NOMO-1 treated with DMSO at 0.1 percent for 48 hours (cell line): ENCODE measurements around the gene RCCD1.
A peak's percentile ranks its signal among the peaks of the same experiment; 100 is the strongest.
"Not testable (repeated sequence)": the region's sequence is repeated elsewhere in the genome, so short reads cannot be mapped to it uniquely, and the experiment has no call there.

Experiments
- DNase-seq: peaks from one replicate; lab custom pipeline; 2025; ENCODE audit not compliant: unreplicated experiment; lab: John Stamatoyannopoulos, UW

The RCCD1 gene

DNA sequence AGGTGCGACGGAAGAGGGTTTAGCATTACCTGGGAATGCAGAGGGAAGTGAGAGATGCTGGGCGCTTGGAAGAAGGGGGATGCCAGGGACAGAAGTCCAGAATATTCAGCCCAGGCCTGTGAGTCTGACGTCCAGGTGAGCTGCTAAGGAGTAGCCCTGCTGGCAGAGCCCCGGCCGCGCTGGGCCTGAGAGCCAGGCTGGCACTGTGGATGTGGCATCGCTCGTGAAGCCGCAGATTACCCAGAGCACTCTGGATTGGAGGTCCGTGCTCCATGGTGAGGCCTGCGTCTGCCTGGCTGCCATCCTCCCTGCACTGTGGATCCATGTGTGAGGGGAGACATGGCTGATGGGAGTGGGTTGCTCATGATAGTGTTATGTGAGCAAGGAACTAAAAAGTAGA is 37.1 kb upstream of the RCCD1 start:
- DNase-seq, result no peak

DNA sequence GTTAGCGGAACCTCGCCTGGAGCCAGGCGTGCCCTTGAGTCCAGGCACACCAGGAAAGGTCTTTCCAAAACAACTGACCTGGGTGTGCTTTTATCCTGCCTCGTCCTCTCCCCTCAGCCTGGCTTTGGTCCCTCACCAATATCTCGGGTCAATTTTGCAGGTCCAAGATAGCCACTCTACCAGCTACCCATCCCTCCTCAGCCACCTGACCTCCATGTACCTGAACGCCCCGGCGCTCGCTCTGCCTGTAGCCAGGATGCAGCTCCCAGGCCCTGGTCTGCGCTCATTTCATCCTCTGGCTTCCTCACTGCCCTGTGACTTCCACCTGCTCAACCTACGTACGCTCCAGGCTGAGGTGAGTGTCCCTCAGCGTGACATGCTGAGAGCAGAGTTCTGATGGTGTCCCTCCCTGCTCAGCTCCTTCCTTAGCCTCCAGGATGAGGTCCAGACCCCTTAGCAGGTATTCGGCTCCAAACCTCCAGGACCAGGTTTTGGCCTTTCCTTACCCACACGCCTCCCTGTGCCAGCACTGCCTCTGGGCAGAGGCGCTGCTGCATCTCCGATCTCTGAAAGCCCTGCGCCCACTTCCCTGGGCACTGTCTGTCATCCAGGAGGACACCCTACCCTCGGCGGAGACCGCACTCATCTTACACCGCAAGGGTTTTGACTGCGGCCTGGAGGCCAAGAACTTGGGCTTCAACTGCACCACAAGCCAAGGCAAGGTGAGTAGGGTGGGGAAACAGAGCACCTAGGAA is 36.5 kb upstream of the RCCD1 start:
- DNase-seq, result no peak

DNA sequence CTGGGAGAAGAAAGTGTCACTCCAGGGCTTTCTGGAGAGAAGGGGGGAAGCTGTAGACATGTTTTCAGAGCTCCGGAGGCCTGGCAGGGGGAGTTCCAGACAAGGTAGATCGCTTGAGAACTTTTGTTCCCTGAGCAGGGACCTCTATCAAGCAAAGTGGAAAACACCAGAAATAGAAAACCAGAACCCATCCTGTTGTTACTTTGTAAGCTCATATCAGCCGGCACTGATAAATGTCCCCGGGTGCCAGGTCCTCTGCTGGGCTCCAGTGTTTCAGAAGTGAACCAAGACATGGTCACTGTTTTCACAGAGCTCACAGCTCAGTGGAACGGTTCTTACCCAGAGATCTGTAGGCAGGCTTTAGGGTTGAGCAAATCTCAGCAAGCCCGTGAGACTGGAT is 35.8 kb upstream of the RCCD1 start:
- DNase-seq, result no peak

DNA sequence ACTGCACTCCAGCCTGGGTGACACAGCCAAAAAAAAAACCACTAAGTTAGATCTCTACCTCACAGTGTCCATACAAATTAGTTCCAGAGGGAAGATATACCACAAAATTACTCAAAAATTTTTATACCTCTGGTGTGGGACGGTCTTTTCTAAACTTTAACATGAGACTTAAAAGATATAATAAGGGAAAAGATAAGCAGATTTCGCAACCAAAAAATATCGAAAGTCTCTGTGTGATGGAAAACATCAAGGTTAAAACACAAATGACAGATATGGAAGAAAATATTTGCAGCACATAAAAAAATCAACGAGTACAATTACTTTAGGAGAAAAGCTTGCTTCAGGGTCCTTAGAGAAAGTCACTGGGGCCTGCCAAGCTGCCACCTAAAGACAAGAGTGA is 32.8 kb upstream of the RCCD1 start:
- no peak for DNase-seq

DNA sequence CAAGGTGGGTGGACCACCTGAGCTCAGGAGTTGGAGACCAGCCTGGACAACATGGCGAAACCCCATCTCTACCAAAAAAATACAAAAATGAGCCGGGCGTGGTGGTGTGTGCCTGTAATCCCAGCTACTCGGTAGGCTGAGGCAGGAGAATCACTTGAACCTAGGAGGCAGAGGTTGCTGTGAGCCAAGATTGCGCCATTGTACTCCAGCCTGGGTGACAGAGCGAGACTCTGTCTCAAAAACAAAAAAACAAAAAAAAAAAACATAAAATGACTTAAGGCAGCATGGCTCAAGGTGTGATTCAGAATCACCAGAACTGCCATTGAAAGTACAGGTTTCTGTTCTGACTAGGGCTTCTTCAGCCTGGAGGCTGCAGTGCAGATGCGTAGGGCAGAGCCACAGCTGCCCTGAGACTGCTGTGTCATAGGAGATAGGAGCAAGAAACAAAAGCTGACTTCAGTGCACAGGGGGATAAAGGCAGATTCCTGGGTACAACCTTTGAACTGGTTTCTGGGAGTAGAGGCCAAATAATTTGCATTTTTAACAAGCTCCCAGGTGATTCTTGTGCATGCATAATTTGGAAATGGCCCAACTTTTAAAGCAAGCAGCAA is 31.9 kb upstream of the RCCD1 start:
- not testable (repeated sequence) for DNase-seq

DNA sequence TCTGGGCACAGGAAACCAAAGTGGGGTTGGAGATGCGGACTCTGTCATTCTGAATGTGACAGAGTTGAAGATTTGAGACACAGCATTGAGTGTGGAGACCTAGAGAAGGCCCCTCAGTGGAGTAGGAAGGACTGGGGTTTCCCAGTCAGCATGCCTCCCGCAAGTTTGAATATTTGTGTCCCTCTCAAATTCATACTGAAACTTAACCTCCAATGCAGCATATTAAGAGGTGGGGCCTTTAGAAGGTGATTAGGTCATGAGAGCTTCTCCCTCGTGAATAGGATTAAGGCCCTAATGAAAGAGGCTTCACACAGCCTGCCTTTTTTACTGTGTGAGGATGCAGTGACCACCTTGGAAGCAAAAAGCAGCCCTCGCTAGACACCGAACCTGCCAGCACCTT is 30.3 kb upstream of the RCCD1 start:
- DNase-seq, result no peak

DNA sequence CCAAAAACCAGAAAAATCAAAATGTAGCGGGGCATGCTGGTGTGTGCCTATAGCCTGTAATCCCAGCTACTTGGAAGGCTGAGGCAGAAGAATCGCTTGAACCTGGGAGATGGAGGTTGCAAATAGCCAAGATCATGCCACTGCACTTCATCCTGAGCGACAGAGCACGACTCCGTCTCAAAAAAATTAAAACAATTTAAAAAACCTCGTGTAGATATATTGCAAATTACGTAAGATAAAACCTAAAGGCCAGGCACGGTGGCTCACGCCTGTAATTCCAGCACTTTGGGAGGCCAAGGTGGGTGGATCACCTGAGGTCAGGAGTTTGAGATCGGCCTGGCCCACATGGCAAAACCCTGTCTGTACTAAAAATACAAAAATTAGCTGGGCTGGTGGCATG is 27.9 kb upstream of the RCCD1 start:
- DNase-seq, result not testable (repeated sequence)

DNA sequence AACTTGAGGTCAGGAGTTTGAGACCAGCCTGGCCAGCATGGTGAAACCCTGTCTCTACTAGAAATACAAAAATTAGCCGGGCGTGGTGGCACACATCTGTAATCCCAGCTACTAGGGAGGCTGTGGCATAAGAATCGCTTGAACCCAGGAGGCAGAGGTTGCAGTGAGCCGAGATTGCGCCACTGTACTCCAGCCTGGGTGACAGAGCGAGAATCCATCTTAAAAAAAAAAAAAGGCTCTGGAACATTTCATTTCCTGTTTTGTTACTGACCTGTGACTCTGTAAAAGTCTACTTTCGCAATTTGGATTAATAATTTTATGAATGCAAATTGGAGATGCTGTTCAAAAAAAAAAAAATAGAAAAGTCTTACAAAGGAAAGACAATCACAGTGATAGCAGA is 26.6 kb upstream of the RCCD1 start:
- peak; percentile 45 for DNase-seq

DNA sequence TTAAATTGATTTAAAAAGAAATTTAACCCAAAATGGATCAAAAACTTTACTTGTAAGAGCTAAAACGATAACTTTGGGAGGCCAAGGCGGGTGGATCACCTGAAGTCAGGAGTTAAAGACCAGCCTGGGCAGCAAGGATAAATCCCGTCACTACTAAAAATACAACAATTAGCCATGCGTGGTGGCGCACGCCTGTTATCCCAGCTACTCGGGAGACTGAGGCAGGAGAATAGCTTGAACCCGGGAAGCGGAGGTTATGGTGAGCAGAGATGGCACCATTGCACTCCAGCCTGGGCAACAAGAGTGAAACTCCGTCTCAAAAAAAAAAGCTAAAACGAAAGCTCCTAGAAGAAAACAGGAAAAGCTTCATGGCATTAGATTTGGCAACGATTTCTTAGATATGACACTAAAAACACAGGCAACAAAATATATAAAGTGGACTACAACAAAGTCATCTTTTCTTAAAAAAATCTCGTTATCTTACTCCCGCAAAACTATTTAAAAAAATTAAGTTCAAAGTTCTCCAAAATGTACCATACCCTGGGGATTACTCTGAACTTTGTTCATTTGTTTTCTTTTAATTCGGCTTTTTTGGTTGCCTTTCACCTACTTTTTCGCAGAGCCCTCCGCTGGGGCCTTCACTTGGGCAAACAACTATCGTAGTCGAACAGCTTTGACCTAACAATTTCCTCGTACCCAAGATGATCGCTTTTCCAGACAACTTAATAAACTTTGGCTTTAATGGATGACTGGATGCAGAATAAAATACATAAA is 25.3 kb upstream of the RCCD1 start:
- no peak for DNase-seq

DNA sequence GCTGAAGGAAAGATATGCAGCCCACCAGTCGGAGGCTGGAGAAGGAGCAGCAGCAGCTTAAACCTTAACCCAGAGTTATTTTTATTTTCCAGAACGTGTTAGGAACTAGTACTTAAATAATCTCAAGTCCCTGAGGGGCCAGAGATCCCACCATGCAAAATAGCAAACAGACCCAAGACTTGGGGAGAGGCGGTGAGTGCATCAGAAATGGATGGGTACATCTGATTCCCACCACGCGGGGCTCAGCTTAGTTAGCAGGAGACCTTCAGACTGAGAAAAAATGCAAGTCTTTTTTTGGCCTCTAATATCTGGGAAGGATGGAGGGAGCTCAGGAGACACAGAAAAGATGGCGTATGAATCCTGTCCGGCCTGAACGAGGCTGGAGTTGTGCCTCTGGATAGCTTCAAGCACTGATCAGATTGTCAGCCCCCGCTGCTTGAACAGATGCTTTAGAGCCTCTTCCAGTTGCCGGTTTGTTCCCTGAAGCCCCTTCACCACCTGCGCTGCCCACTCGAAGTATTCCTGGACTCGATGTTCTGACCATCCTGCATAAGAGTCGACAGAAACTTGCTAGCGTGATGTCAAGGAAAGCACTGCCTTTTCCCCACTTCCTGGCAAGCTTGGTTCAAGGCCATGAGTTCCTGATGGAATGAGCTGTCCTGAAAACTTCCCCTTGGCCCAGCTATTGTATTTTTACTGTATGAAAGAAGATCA is 23.7 kb upstream of the RCCD1 start:
- DNase-seq, result no peak

DNA sequence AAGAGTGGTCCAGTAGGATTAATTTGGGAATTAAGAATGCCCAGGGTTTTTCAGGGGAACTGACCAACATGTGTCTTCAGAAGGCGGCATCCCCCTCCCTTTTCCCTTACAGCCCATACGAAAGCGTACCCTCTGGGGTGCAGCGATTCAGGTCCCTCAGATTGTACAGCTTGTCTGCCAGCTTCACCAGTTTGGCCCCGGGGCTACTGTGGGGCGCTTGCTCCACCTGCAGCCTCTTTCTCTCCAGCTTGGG is 23.2 kb upstream of the RCCD1 start:
- no peak for DNase-seq

DNA sequence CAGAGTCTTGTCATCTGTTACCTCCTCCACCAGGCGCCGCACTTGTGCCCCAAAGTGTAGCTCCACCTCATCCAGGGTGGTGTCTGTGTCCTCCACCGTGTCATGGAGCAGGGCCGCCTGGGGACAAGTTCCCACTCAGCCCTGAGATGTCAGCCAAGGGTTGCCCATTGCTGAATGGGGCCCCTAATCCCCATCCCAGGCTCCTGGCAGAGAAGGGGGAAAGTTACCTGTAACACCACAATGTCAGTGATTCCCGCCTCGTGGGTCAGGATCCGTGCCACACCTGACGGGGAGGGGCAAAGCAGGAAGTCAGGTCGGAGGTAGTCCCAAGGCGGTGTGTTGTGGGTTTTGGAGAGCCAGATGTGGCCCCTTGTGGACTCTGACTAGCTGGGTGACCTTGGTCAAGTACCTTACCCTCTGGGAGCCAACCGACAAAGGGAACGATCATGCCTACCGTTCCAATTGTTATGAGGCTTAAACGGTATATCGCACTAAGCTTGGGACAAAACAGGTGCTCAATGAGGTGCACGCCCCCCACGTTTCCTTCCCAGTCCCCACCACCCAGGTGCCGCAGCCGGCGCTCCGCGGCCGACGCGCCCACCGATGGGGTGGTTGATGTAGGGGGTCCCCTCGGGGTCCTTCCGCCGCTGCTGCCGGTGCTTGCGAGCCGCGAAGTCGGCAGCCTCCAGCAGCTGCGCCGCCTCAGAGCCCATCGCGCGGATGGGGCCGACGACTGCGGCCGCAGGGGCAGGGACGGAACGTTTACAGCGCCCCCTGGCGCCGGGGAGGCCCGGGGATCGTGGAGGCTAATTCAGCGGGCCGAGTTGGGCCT is 22.6 kb upstream of the RCCD1 start, which contains the start of gene HDDC3:
Gene HDDC3 (minus strand): TSS at position 722 of the 832 bp plus-strand sequence. CDS start 9 bp downstream, at position 713.
- DNase-seq, result peak; percentile 89

DNA sequence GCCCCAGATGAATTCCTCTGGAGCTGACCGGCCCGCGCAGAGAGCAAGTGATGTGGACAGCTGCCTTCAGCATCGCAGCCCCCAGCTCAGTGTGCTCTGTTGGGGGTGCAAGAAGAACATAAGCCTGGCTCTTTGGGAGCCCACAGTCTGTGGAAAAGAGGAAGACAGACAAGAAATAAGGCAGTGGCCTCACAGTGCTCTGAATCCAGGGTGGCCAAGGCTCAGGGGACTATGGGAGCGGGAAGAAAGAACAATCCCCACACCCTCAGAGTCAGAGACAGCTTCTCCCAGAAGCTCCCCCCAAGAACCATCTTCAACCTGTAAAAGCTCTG is 22.1 kb upstream of the RCCD1 start:
- DNase-seq, result no peak

DNA sequence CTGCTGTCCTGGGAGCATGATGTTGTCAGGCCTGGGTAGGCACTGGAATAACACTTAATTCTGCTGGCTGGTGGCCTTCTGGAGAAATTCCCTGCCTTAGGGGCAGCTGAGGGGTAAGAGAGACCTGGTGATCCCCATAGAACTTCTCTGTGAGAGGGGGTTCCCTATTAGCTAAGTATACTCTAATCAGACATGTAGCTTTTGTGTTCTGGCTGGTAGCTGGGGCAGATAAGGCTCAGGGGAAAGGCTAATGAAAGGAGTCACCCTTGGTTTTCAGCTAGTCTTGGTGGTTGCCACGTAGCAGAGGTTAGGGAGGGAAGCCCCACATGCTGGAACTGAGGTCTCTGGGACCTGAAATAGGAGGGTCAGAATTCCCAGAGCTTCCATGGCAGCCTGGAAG is 21.4 kb upstream of the RCCD1 start:
- no peak for DNase-seq

DNA sequence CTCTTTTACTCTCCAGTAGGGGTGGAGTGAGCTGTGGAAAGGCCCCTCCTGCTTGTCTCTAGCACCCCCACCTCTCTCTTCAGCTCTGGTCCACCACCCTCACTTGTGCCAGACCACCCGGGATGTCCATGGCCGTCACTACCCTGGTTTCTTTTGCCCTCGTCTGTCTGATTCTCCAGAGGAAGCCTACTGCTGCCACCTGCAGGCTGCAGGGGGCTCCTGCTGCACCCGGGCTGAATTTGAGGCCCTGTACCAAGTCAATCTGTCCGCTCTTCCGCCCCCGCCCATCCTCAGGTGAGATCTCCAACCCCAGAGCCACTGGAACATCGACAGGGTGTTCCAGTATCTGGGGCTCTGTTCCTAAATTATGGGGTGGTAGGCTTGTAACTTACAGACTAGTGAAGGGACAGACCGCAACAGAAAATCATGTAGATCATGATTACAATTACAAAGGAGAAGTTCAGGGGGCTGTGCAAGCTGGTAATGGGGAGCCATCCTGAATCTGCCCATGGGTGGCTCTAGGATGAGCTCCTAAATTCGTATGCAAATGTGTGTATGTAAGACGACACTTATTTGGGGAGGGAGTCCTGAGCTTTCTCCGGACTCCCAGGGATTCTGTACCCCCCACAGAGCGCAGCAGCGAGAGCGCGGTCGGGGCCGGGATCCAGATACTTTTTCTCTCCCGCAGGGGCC is 20.3 kb upstream of the RCCD1 start:
- DNase-seq, result peak; percentile 83

DNA sequence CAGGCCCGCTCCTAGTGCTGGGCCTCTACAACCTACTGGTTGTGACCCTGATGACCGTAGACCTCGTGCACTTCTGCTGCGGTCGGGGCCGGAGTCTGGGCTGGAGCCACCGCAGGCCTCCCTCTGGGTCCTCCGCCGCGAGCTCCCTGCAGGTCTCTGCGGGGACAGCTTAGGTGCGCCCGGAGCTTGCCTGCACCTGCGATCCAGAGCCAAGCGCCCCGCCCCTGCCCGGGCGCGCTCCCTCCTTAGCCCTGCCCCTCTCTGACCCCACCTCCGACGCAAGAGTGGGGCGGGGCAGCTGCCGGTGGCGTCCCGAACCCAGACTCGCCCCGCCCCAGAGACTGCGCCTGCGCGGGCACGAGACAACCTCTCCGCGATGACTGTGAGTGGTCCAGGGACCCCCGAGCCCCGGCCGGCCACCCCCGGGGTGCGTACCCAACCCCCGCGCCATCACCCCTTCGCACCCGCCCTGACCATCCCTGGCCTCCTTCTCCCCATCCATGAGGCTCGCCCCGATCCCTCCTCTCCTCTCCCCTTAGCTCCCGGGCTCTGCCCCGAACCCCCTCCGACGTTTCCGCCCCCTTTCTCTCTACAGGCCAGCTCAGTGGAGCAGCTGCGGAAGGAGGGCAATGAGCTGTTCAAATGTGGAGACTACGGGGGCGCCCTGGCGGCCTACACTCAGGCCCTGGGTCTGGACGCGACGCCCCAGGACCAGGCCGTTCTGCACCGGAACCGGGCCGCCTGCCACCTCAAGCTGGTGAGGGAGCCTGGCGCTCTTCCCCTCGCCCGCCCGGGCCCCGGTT is 19.5 kb upstream of the RCCD1 start, which contains the start of gene UNC45A:
Gene UNC45A (plus strand): TSS at position 337 of the 803 bp plus-strand sequence. CDS start 40 bp downstream, at position 377.
- peak; percentile 74 for DNase-seq

DNA sequence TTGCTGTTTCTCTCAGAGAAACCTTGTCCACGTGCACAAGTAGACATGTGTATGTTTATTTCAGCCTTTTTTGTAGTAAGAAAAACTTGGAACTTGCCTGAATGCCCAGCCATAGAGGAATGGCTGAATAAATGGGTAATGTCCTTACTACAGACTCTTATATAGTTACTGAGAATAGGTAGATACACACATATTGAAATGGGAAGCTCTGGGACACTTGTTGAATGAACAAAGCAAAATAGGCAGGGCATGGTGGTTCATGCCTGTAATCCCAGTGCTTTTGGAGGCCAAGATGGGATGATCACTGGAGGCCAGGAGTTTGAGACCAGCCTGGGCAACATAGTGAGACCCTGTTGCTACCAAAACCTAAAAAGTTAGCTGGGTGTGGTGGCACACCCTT is 17.9 kb upstream of the RCCD1 start:
- no peak for DNase-seq

DNA sequence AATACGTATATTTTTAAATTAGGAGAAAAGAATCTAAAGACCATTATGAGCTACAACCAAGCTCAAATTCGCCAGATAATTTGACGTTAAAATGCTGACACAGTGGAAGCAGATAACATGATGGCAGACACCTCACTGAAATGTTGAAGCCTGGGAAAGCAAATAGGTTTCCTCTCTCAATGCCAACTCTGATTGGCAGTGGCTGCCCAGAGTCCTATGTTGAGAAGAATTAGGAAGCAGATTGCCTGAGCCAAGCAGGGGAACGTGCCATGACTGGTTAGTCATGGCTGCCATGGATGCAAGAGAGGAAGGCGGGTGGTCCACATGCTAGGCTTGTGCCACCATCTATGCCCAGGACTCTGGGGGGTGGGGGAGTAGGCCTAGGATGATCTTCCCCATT is 16.4 kb upstream of the RCCD1 start:
- DNase-seq, result no peak

DNA sequence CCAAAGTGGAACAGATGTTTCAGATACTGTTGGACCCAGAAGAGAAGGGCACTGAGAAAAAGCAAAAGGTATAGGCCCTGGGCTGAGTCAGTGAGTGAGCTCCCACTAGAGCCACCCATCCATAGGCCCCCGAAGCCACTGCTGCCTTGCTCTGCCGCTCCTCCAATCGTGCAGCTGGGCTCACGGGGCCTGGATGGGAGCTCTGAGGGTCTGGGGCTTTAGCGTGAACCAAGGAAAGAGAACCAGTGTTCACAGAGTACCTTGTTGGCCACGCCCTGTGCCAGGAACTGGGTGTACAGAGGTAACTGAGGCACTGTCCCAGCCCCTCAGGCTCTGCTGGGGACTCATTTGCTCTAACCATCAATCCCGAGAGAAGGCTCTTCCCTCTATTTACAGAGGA is 14.9 kb upstream of the RCCD1 start:
- DNase-seq, result no peak
